Activated T-cell treated with anti-CD3 and anti-CD28 coated beads, Interleukin-2, amount 50 U/mL, for 24 hours (primary cell): ENCODE results near the gene MADCAM1.

Experiments
- DNase-seq: peaks from one replicate; pipeline ENCODE4 v3.0.0-alpha.2; 2020
- H3K27ac Mint-ChIP-seq: 2 replicates; pipeline ENCODE4 v1.8.0; 2020; ENCODE audit warnings: mild to moderate bottlenecking, mixed read lengths
- H3K27me3 Mint-ChIP-seq: 2 replicates; pipeline ENCODE4 v1.8.0; 2020; ENCODE audit warnings: mixed read lengths
- H3K36me3 Mint-ChIP-seq: 2 replicates; pipeline ENCODE4 v1.8.0; 2020; ENCODE audit warnings: low read depth, mixed read lengths
- H3K4me1 Mint-ChIP-seq: 2 replicates; pipeline ENCODE4 v1.8.0; 2020; ENCODE audit warnings: low read depth, mixed read lengths
- H3K4me3 Mint-ChIP-seq: 2 replicates; pipeline ENCODE4 v1.8.0; 2020; ENCODE audit warnings: mild to moderate bottlenecking, moderate library complexity, mixed read lengths
- H3K9me3 Mint-ChIP-seq: 2 replicates; pipeline ENCODE4 v1.8.0; 2020; ENCODE audit warnings: mixed read lengths

MADCAM1 gene

DNA sequence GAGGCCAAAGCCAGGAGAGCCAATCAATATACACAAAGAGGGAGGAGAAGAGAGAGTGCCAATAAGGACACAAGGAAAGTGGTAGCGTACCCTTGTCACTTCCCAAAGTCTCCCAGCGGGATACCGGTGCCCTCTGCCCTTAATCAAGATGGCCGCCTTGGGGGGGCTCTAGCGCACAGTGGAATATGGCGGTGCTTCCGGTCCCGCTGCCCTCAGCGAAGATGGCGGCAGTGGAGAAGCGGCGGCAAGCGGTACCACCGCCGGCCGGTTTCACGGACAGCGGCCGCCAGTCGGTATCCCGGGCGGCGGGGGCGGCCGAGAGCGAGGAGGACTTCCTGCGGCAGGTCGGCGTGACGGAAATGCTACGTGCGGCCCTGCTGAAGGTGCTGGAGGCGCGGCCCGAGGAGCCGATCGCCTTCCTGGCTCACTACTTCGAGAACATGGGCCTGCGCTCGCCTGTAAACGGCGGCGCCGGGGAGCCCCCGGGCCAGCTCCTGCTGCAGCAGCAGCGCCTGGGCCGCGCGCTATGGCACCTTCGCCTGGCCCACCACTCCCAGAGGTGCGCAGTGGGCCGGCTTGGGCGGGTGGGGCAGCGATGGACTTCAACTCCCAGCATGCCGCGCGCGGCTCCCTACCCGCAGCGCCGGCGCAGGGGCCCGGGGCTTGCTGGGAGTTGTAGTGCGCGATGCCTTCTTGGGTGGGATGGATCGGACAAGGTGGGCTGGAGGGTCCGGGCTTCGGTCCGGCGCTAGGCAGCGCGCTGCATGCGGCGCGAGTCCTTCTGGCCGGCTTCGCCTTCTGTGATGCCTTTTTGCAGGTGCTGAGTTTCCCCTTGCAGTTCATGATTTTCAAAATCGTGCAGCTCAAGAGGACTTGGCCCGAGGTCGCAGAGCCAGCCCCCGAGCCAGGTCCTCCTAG lies 11.3 kb downstream of the MADCAM1 start, which contains the start of gene TPGS1:
TSS of gene TPGS1 (plus strand) at position 212 of the 918 bp plus-strand sequence. CDS start at position 222, 10 bp downstream.
- H3K36me3 Mint-ChIP-seq: peaks cover 19% of the 10 kb centered on the region
- peaks cover 56% of the 10 kb centered on the region for H3K4me1 Mint-ChIP-seq
- peak within 1 kb of the TSS; percentile 94 for H3K4me3 Mint-ChIP-seq
- no peaks in the 10 kb centered on the region for H3K9me3 Mint-ChIP-seq
- no peaks in the 10 kb centered on the region for H3K27me3 Mint-ChIP-seq
- peak; percentile 91 for DNase-seq
- H3K27ac Mint-ChIP-seq: peak within 1 kb of the TSS; percentile 100

DNA sequence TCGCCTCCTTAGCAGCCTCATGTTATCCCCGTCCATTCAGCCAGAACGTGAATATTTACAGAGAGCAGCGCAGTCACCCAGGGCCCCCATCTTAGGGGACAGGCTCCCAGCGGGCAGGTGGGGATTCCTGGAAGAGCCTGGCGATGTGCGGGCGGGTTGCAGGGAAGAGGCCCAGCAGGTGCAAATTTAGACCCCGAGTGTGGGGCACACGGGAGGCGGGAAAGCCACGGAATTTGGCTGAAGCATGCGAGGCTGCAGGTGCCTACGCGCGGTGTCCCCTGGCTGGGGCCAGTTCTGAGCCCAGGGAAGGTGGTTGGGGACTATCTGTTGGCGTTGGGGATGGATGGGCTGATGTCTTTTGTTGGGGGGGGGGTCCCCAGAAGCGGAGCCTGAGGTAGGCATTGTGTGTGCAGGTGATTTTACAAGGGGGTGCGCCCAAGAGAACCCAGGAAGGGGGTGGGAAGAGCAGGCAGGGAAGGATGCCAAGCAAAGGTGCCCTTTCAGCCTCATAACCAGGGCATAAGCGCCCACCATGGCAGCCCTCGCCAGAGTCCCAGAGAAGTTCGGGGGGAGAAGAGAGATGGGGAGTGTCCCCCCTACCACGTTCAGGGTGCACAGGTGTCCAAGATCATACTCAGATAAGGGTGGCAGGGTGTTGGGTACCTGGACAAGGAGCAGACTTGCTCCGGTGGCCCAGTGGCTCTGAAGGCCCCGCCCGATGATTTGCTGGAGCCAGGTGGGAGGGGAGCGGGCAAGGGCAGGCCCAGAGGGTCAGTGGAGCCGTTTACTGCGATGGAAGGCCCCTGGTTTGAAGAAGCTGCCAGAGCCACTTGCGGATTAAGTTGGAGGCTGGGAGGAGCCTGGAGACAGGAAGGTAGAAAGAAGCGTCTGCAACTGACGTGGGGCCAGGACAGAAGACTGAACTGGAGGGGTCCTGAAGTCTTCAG lies 12.2 kb downstream of the MADCAM1 start:
- H3K27me3 Mint-ChIP-seq: no peaks in the 10 kb centered on the region

DNA sequence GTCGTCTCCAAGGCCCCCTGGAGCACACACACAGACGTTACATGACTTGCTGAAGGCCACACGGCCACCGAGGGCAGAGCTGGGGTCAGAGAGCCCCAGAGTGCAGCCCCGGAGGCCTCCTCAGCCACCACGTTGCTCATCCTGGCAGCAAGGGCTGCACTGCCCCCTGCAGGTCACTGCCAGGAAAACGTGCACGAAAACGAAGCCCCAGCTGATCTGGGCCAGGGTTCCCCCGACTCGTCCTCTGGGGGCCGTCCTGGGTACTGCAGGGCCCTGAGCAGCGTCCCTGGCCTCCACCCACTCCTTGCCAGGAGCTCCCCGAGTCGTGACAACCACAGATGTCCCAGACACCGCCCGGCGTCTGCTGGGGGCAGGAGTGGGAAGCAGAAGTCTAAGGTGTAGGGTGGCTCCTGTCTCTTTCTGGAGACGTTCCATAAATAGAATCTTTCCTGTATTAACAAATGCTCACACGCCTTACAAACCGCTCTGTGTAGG lies 14.4 kb downstream of the MADCAM1 start:
- H3K27ac Mint-ChIP-seq: peak overlapping the region; percentile 97
- peak; percentile 96 for DNase-seq
- peaks cover 27% of the 10 kb centered on the region for H3K36me3 Mint-ChIP-seq
- no peaks in the 10 kb centered on the region for H3K27me3 Mint-ChIP-seq
- H3K4me3 Mint-ChIP-seq: peak overlapping the region; percentile 75
- peaks cover 49% of the 10 kb centered on the region for H3K4me1 Mint-ChIP-seq
- no peaks in the 10 kb centered on the region for H3K9me3 Mint-ChIP-seq

More for the DNA sequence above, 12.2 kb downstream of the MADCAM1 start:
- DNase-seq: no peak
- Mint-ChIP-seq H3K27ac (peak overlapping the region; percentile 100), H3K4me3 (peak overlapping the region; percentile 94), H3K4me1 (peaks cover 52% of the 10 kb centered on the region), H3K36me3 (peaks cover 19% of the 10 kb centered on the region), H3K9me3 (no peaks in the 10 kb centered on the region)

DNA sequence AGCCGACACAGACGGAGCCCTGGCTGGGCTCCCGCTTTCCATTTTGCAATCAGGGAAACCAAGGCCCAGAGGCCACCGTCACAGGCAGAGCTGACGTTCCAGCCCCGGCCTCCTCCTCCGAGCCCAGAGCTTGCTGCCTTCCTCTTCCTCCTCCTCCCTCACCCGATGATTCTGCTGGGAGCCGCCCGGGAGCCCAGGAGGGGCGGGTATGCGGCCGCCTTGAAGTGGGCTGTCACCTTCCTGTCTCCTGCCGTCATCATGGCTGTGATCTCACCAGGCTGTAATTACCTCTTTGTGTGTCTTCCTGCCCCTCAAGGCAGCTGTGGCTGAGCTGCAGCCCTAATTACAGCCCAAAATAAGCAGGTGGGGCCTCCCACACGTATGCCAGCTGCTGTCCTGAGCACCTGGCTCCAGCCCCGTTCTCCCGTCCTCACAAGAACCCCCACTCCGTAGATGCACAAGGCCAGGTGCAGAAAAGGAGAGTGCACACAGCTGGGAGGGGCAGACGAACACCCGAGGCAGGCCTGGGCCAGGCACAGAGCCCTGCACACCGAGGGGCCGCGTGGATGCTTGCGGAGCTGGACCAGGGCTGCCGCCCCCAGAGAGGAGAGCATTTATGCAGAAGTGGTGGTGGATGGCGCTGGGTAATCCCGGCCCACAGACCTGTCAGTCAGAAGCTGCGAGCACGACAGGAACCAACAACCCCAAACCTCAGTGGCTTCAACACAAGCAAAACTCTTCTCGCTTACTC lies 15.0 kb downstream of the MADCAM1 start:
- peak overlapping the region; percentile 75 for H3K4me3 Mint-ChIP-seq
- DNase-seq: peak; percentile 79

DNA sequence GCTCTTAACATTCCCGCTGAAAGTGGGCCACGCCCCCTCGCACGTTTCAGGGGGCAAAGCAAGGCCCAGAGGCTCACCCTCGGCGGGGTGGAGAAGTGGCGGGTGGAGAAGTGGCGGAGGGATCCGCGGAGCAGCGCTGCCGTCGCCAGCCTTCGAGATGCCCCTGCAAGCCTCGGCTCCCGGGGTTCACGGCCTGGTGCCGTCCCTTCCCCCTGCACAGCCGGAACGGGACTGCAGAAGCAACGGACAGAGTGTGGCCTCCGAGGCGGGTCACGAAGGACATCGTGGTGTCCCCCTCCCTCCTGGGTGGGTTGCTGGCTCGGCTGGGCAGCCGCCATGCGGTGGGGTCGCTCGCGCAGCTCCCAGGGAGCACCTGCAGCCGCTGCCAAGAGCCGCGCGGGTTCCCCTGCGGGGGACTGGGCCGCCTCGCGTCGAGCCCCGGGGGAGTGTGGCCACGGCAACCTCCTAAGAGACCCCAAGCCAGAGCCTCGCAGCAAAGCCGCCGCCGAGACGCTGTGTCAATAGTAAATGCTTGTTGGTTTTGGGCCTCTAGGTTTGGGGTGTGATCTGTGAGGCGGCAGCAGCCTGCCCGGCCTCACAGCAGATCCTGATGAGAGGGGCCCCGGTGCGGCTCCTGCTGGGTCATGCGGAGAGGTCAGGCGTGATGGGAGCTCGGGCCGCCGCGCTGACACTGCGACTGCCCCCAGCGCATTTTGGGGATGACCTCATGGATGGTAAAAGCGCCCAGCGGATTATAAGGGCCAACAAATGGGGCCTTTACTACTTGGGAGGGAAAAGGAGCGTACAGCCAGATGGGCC lies 16.5 kb downstream of the MADCAM1 start:
- peaks cover 46% of the 10 kb centered on the region for H3K4me1 Mint-ChIP-seq
- H3K4me3 Mint-ChIP-seq: no peak overlapping the region
- no peak overlapping the region for H3K27ac Mint-ChIP-seq
- H3K36me3 Mint-ChIP-seq: peaks cover 23% of the 10 kb centered on the region
- no peaks in the 10 kb centered on the region for H3K9me3 Mint-ChIP-seq
- no peaks in the 10 kb centered on the region for H3K27me3 Mint-ChIP-seq
- no peak for DNase-seq

More for the DNA sequence above, 15.0 kb downstream of the MADCAM1 start:
- Mint-ChIP-seq H3K9me3 (no peaks in the 10 kb centered on the region), H3K27ac (peak overlapping the region; percentile 97), H3K4me1 (peaks cover 47% of the 10 kb centered on the region), H3K36me3 (peaks cover 27% of the 10 kb centered on the region), H3K27me3 (no peaks in the 10 kb centered on the region)

DNA sequence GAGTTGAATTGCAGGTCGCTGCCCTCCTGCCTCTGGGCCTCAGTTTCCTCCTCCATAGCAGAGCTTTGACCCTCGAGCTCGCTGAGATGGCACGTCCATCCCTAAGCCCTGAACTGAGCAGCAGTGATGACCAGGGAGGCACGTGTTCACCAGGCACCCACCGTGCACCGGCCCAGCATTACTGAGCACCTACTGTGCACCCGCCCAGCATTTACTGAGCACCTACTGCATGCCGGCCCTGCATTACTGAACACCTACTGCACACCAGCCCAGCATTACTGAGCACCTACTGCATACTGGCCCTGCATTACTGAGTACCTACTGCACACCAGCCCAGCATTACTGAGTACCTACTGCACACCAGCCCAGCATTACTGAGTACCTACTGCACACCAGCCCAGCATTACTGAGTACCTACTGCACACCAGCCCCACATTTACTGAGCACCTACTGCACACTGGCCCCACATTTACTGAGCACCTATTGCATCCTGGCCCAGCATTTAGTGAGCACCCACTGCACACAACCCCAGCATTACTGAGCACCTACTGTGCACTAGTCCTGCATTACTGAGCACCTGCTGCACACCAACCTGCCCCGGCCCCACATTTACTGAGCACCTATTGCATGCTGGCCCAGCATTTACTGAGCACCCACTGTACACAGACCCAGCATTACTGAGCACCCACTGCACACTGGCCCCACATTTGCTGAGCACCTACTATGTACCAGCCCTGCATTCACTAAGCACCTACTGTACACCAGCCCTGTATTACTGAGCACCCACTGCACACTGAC lies 17.3 kb downstream of the MADCAM1 start:
- Mint-ChIP-seq H3K27ac (no peak overlapping the region), H3K9me3 (no peaks in the 10 kb centered on the region), H3K36me3 (peaks cover 17% of the 10 kb centered on the region), H3K27me3 (no peaks in the 10 kb centered on the region), H3K4me1 (peaks cover 38% of the 10 kb centered on the region), H3K4me3 (no peak overlapping the region)
- DNase-seq: no peak

DNA sequence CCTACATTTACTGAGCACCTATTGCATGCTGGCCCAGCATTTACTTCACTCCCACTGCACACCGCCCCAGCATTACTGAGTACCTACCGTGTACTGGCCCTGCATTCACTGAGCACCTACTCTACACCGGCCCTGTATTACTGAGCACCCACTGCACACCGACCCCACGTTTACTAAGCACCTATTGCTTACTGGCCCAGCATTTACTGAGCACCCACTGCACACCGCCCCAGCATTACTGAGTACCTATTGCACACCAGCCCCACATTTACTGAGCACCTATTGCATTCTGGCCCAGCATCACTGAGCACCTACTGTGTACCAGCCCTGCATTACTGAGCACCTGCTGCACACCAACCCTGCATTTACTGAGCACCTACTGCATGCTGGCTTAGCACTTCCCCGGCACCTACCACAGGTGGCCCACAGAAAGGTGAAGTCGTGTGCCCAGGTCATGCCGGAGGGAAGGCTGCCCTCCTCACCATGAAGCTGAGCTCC lies 17.9 kb downstream of the MADCAM1 start:
- H3K4me3 Mint-ChIP-seq: no peak overlapping the region
- no peaks in the 10 kb centered on the region for H3K9me3 Mint-ChIP-seq
- H3K4me1 Mint-ChIP-seq: peaks cover 32% of the 10 kb centered on the region
- no peaks in the 10 kb centered on the region for H3K27me3 Mint-ChIP-seq
- H3K36me3 Mint-ChIP-seq: peaks cover 13% of the 10 kb centered on the region
- peak overlapping the region; percentile 7 for H3K27ac Mint-ChIP-seq
- no peak for DNase-seq

DNA sequence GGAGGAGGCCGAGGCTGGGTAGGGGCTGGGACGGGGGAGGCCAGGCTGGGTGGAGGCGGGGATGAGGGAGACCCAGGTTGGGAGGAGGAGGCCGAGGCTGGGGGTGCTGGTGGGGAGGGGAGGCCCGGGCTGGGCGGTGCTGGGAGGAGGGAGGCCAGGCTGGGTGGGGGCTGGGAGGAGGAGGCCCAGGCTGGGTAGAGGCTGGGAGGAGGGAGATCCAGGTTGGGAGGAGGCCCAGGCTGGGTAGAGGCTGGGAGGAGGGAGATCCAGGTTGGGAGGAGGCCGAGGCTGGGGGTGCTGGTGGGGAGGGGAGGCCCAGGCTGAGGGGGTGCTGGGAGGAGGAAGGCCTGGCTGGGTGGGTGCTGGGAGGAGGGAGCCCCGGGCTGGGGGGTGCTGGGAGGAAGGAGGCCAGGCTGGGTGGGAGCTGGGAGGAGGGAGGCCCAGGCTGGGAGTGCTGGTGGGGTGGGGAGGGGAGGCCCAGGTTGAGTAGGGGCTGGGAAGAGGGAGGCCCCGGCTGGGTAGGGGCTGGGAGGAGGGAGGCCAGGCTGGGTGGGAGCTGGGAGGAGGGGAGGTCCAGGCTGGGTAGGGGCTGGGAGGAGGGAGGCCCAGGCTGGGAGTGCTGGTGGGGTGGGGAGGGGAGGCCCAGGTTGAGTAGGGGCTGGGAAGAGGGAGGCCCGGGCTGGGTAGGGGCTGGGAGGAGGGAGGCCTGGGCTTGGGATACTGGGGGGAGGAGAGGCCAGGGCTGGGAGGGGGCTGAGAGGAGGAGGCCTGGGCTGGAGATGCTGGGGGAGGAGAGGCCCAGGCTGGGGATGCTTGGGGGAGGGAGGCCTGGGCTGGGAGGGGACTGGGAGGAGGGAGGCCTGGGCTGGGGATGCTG lies 21.7 kb downstream of the MADCAM1 start:
- no peak overlapping the region for H3K4me3 Mint-ChIP-seq
- H3K27ac Mint-ChIP-seq: no peak overlapping the region
- peaks cover 6% of the 10 kb centered on the region for H3K4me1 Mint-ChIP-seq
- no peak for DNase-seq
- H3K9me3 Mint-ChIP-seq: no peaks in the 10 kb centered on the region
- no peaks in the 10 kb centered on the region for H3K27me3 Mint-ChIP-seq
- H3K36me3 Mint-ChIP-seq: peaks cover 8% of the 10 kb centered on the region

DNA sequence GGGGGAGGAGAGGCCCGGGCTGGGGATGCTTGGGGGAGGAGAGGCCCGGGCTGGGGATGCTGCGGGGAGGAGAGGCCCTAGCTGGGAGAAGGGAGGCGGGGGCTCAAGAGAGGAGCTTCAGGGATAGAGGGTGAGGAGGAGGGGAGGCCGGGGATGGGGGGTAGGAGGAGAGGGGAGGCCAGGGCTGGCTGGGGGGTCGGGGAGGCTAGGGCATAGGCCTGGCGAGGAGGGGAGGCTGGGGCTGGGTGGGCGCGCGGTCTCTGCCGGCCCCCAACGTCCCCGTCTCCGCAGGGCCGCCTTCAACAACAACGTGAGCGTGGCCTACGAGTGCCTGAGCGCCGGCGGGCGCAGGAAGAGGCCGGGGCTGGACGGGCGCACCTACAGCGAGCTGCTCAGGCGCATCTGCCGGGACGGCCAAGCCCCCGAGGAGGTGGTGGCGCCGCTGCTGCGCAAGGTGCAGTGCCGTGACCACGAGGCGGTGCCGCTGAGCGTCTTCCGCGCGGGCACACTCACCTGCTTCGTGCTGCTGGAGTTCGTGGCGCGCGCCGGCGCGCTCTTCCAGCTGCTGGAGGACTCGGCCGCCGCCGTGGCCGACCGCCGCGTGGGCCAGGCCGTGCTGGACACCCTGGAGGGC lies 22.4 kb downstream of the MADCAM1 start:
- no peak overlapping the region for H3K4me3 Mint-ChIP-seq
- peak; percentile 76 for DNase-seq
- no peak overlapping the region for H3K27ac Mint-ChIP-seq
- H3K36me3 Mint-ChIP-seq: peaks cover 6% of the 10 kb centered on the region
- H3K4me1 Mint-ChIP-seq: peaks cover 6% of the 10 kb centered on the region
- H3K9me3 Mint-ChIP-seq: no peaks in the 10 kb centered on the region
- H3K27me3 Mint-ChIP-seq: no peaks in the 10 kb centered on the region

DNA sequence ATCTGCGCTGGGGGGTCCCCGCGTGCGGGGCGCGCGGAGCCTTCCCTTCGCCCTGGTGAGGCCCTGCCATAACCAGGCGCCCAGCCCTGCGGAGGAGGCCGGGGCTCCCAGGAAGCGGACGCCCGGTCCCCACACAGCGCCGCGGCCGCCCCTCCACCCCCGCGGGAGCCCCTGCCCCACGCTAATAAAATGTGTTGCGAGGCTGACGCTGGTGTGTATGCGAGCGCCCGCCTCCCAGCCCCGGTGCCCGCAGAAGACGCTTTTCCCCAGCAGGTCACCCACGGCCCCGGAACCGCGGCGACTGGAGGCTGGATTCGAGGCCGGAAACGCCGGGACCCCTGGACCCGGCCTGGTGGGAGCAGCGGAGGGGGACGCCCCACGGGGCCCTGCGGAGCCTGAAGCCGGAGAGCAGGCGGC lies 23.2 kb downstream of the MADCAM1 start:
- DNase-seq: no peak
- no peaks in the 10 kb centered on the region for H3K9me3 Mint-ChIP-seq
- no peak overlapping the region for H3K4me3 Mint-ChIP-seq
- no peaks in the 10 kb centered on the region for H3K27me3 Mint-ChIP-seq
- no peak overlapping the region for H3K27ac Mint-ChIP-seq
- peaks cover 6% of the 10 kb centered on the region for H3K4me1 Mint-ChIP-seq
- H3K36me3 Mint-ChIP-seq: no peaks in the 10 kb centered on the region

DNA sequence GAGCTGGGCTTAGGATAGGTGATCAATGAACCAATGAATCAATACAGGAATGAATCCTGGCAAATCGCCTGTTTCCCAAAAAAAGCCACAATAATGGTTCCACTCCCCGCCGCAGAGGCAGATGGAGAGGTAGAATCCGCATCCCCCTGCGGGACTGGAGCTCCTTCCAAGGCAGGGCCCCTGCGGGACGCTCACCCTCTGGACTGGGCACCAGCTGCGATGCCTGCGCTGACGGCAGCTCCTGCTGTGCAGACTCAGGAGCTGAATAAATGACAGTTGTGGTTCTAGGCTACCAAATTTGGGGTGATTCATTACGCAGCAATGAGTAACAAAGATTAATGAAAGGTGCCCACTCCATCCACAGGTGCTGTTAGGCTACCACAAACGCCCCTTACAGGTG lies 26.4 kb downstream of the MADCAM1 start:
- no peak overlapping the region for H3K27ac Mint-ChIP-seq
- no peaks in the 10 kb centered on the region for H3K27me3 Mint-ChIP-seq
- DNase-seq: no peak
- no peaks in the 10 kb centered on the region for H3K9me3 Mint-ChIP-seq
- H3K36me3 Mint-ChIP-seq: no peaks in the 10 kb centered on the region
- H3K4me3 Mint-ChIP-seq: no peak overlapping the region
- peaks cover 3% of the 10 kb centered on the region for H3K4me1 Mint-ChIP-seq
